ENCODE data around the gene GRIK4. TPM values are rescaled to one million over a fixed set of nuclear protein-coding genes. Genes with fewer than 3 reads are reported as not detected.

The GRIK4 gene
- total RNA-seq, 1 donor from 2014 or later, result 0.52 TPM

DNA sequence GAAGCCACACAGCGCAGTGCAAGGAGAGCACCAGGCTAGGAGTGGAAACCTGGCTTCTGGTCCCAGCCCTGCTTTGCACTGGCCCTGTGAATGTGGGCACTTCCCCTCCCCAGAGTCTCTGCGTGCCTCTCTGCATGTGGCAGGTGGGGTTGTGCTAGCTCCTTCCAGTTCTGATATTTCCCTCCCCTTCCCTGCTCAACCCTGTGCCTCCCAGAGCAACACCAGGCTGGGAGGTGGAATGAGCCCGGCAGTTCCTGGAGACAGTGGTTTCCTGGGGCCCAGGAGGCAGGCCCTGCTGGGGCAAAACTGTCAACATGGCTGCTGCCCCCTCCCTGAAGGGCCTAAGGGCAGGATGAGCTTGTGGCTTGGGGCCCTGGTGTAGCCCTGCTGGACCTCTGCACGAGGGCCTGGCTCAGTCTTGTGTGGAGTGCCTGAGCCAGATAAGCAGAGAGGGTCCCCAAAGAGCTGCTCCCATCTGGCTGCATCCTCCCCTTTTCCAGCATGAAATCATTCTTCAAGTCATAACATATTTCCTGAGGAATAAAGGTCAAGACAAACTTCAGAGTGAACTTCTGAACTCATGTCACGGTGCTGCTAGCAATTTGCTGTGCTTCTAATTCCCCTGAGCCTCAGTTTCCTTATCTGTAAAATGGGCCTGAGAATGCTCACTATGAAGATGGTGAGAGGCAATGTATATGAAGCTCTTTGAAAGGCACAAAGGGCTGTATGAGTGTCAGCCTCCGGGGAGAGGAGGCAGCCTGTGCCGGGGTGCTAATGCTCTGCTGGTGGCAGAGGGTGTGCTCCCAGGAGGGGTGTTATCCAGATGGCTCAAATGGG lies 116.0 kb downstream of the GRIK4 start:
- Histone ChIP-seq H3K9me3 (ENCODE audit: control insufficient read depth in 3 of 3, low read length in 3 of 3) (no peaks in the 10 kb centered on the region), H3K36me3 (ENCODE audit: control insufficient read depth in 3 of 3, insufficient read depth in 3 of 3, low read length in 3 of 3) (no peaks in the 10 kb centered on the region), H3K4me3 (ENCODE audit: low read length in 3 of 3) (no peak overlapping the region), H3K27me3 (ENCODE audit: control insufficient read depth in 3 of 3, insufficient read depth in 3 of 3, low read length in 3 of 3) (peaks cover 0 to 8% (median 0%) of the 10 kb centered on the region in 3 donors), H3K9ac (ENCODE audit: low read depth in 1 of 3, low read length in 3 of 3) (no peak overlapping the region), H3K27ac (ENCODE audit: low read depth, low read length) (no peak overlapping the region), H3K4me1 (ENCODE audit: control insufficient read depth in 3 of 3, insufficient read depth in 3 of 3, low read length in 3 of 3) (peaks cover 0 to 6% (median 0%) of the 10 kb centered on the region in 3 donors)

DNA sequence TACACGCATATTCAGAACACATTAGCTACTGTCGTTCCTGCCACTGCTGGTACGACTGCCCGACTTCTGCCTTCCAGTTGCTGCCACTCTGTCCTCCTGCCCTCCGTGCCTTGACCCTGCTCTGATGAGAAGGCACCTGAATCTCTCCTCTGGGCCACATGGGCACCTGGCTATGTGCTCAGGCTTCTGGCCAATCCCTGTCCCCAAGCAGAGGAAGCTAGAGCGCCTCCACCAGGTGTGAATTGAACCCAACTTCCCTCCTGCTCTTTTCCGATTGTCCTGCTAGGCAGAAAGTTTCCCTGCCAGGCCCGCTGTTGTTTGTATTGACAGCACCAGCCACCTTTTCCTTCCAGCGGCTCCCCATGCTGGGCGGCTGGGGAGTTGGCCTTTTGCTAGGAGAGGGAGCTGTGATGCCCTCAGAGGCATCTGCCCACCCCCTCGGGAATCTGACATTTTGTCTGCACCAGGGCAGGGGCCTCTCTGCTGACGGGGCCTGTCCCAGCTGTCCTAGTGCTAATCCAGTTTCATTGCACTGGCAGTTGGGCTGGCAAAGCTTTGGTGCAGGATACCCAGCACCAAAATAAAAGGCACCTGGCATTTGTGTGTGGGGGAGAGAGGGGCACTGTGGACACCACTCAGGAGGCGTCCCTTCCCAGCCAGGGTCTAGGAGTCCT lies 118.0 kb downstream of the GRIK4 start:
- no peak overlapping the region for H3K27ac ChIP-seq (ENCODE audit: low read depth, low read length)
- H3K27me3 ChIP-seq (ENCODE audit: control insufficient read depth in 3 of 3, insufficient read depth in 3 of 3, low read length in 3 of 3), result peaks cover 0 to 8% (median 0%) of the 10 kb centered on the region in 3 donors
- no peak overlapping the region for H3K9ac ChIP-seq (ENCODE audit: low read depth in 1 of 3, low read length in 3 of 3)
- H3K36me3 ChIP-seq (ENCODE audit: control insufficient read depth in 3 of 3, insufficient read depth in 3 of 3, low read length in 3 of 3), result no peaks in the 10 kb centered on the region
- peaks cover 0 to 4% (median 0%) of the 10 kb centered on the region in 3 donors for H3K4me1 ChIP-seq (ENCODE audit: control insufficient read depth in 3 of 3, insufficient read depth in 3 of 3, low read length in 3 of 3)
- no peaks in the 10 kb centered on the region for H3K9me3 ChIP-seq (ENCODE audit: control insufficient read depth in 3 of 3, low read length in 3 of 3)
- no peak overlapping the region for H3K4me3 ChIP-seq (ENCODE audit: low read length in 3 of 3)

DNA sequence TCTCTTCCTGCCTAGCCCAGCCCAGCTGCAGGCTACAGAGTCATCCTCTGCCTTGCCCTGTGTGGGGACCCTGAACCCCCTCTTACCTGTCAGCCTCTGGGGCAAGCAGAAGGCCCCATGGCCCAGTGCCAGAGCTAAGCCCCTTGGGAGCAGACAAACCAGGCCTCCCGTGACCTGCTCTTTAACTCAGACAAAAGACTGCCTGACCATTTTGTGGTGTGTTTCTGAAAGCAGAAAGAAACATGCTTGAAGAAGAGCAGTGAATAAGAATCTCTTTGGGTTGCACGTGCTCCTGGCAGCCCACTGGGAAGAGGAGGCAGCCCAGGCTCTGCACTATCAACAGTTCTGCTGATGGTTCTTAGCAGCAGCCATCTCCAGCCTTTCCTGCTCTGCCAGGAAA lies 118.6 kb downstream of the GRIK4 start:
- Histone ChIP-seq H3K36me3 (ENCODE audit: control insufficient read depth in 3 of 3, insufficient read depth in 3 of 3, low read length in 3 of 3) (no peaks in the 10 kb centered on the region), H3K4me3 (ENCODE audit: low read length in 3 of 3) (no peak overlapping the region), H3K27me3 (ENCODE audit: control insufficient read depth in 3 of 3, insufficient read depth in 3 of 3, low read length in 3 of 3) (peaks cover 0 to 8% (median 4%) of the 10 kb centered on the region in 3 donors), H3K9ac (ENCODE audit: low read depth in 1 of 3, low read length in 3 of 3) (no peak overlapping the region), H3K4me1 (ENCODE audit: control insufficient read depth in 3 of 3, insufficient read depth in 3 of 3, low read length in 3 of 3) (peaks cover 0 to 4% (median 0%) of the 10 kb centered on the region in 3 donors), H3K27ac (ENCODE audit: low read depth, low read length) (no peak overlapping the region), H3K9me3 (ENCODE audit: control insufficient read depth in 3 of 3, low read length in 3 of 3) (no peaks in the 10 kb centered on the region)

GRCh38 chr11:120632579-120632978 lies 121.0 kb downstream of the GRIK4 start:
- Histone ChIP-seq H3K27ac (ENCODE audit: low read depth, low read length) (no peak overlapping the region), H3K4me3 (ENCODE audit: low read length in 3 of 3) (no peak overlapping the region), H3K4me1 (ENCODE audit: control insufficient read depth in 3 of 3, insufficient read depth in 3 of 3, low read length in 3 of 3) (peaks cover 0 to 4% (median 0%) of the 10 kb centered on the region in 3 donors), H3K36me3 (ENCODE audit: control insufficient read depth in 3 of 3, insufficient read depth in 3 of 3, low read length in 3 of 3) (no peaks in the 10 kb centered on the region), H3K9ac (ENCODE audit: low read depth in 1 of 3, low read length in 3 of 3) (no peak overlapping the region), H3K27me3 (ENCODE audit: control insufficient read depth in 3 of 3, insufficient read depth in 3 of 3, low read length in 3 of 3) (peaks cover 0 to 6% (median 4%) of the 10 kb centered on the region in 3 donors), H3K9me3 (ENCODE audit: control insufficient read depth in 3 of 3, low read length in 3 of 3) (no peaks in the 10 kb centered on the region)

- no peaks in the 10 kb centered on the region for H3K9me3 ChIP-seq (ENCODE audit: control insufficient read depth in 3 of 3, low read length in 3 of 3)
- no peaks in the 10 kb centered on the region for H3K36me3 ChIP-seq (ENCODE audit: control insufficient read depth in 3 of 3, insufficient read depth in 3 of 3, low read length in 3 of 3)
- no peak overlapping the region for H3K9ac ChIP-seq (ENCODE audit: low read depth in 1 of 3, low read length in 3 of 3)
- no peak overlapping the region for H3K4me3 ChIP-seq (ENCODE audit: low read length in 3 of 3)
- H3K4me1 ChIP-seq (ENCODE audit: control insufficient read depth in 3 of 3, insufficient read depth in 3 of 3, low read length in 3 of 3), result peaks cover 0 to 4% (median 0%) of the 10 kb centered on the region in 3 donors
- H3K27ac ChIP-seq (ENCODE audit: low read depth, low read length), result no peak overlapping the region
- H3K27me3 ChIP-seq (ENCODE audit: control insufficient read depth in 3 of 3, insufficient read depth in 3 of 3, low read length in 3 of 3), result peaks cover 0 to 4% (median 3%) of the 10 kb centered on the region in 3 donors
Measured at GRCh38 chr11:120633616-120634393, 122.3 kb downstream of the GRIK4 start.

- no peak overlapping the region for H3K27ac ChIP-seq (ENCODE audit: low read depth, low read length)
- H3K4me3 ChIP-seq (ENCODE audit: low read length in 3 of 3), result no peak overlapping the region
- H3K27me3 ChIP-seq (ENCODE audit: control insufficient read depth in 3 of 3, insufficient read depth in 3 of 3, low read length in 3 of 3), result peaks cover 0 to 9% (median 4%) of the 10 kb centered on the region in 3 donors
- H3K4me1 ChIP-seq (ENCODE audit: control insufficient read depth in 3 of 3, insufficient read depth in 3 of 3, low read length in 3 of 3), result no peaks in the 10 kb centered on the region
- H3K9me3 ChIP-seq (ENCODE audit: control insufficient read depth in 3 of 3, low read length in 3 of 3), result no peaks in the 10 kb centered on the region
- H3K36me3 ChIP-seq (ENCODE audit: control insufficient read depth in 3 of 3, insufficient read depth in 3 of 3, low read length in 3 of 3), result no peaks in the 10 kb centered on the region
- H3K9ac ChIP-seq (ENCODE audit: low read depth in 1 of 3, low read length in 3 of 3), result no peak overlapping the region
Measured at GRCh38 chr11:120634706-120635105, 123.2 kb downstream of the GRIK4 start.

DNA sequence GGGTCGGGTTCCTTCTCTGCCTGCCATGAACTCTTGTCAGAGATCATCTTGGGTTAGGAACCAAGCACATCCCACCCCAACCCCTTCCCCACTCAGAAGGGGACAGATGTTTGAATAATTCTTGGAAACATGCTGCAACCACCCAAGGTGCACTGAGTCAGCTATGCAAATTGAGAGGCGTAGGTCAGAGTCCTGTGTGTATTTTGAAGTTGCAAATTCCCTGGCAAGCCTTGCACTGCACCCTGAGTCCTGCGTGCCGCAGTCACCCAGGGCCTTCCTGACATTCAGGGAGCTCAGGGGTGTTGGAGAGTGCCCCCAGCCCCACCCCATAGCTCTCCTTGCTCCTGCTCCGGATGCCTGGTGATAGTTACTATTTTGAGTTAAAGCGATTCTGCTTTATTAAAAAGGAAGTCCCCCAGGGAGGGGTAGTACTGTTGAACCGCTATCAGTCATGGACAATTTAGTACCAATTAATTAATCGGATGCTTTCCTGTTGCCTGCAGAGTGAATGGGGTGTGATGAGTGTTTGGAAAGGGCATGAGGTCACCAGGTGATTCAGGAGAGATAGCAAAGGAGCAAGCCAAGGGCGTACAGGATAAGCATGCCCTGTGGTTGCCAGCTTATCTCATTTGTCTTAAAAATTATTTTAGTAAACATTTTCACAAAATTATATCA lies 123.7 kb downstream of the GRIK4 start:
- Histone ChIP-seq H3K27me3 (ENCODE audit: control insufficient read depth in 3 of 3, insufficient read depth in 3 of 3, low read length in 3 of 3) (peaks cover 0 to 9% (median 4%) of the 10 kb centered on the region in 3 donors), H3K4me1 (ENCODE audit: control insufficient read depth in 3 of 3, insufficient read depth in 3 of 3, low read length in 3 of 3) (no peaks in the 10 kb centered on the region), H3K4me3 (ENCODE audit: low read length in 3 of 3) (no peak overlapping the region), H3K36me3 (ENCODE audit: control insufficient read depth in 3 of 3, insufficient read depth in 3 of 3, low read length in 3 of 3) (no peaks in the 10 kb centered on the region), H3K9me3 (ENCODE audit: control insufficient read depth in 3 of 3, low read length in 3 of 3) (no peaks in the 10 kb centered on the region), H3K9ac (ENCODE audit: low read depth in 1 of 3, low read length in 3 of 3) (no peak overlapping the region), H3K27ac (ENCODE audit: low read depth, low read length) (no peak overlapping the region)

DNA sequence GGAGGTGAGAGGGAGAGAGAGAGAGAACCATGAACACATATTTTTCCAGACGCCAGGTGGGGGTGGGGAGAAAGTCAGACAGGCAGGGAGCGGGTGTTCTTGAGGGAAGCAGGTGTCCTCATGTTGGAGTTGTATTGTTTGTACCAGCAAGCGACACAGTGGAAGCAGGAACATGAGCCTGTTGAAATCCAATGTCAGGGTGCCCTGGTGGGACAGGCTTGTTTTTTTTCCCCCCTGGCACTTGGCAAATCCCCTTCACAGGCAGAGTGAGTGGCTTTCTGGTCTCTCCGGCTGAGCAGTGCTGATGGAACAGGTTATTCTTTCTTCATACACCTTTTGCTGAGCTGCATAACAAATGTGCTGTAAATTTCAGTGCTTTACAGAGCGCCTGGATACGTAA lies 125.6 kb downstream of the GRIK4 start:
- H3K27me3 ChIP-seq (ENCODE audit: control insufficient read depth in 3 of 3, insufficient read depth in 3 of 3, low read length in 3 of 3), result peaks cover 0 to 11% (median 4%) of the 10 kb centered on the region in 3 donors
- no peak overlapping the region for H3K9ac ChIP-seq (ENCODE audit: low read depth in 1 of 3, low read length in 3 of 3)
- no peak overlapping the region for H3K4me3 ChIP-seq (ENCODE audit: low read length in 3 of 3)
- no peaks in the 10 kb centered on the region for H3K9me3 ChIP-seq (ENCODE audit: control insufficient read depth in 3 of 3, low read length in 3 of 3)
- no peaks in the 10 kb centered on the region for H3K36me3 ChIP-seq (ENCODE audit: control insufficient read depth in 3 of 3, insufficient read depth in 3 of 3, low read length in 3 of 3)
- no peak overlapping the region for H3K27ac ChIP-seq (ENCODE audit: low read depth, low read length)
- no peaks in the 10 kb centered on the region for H3K4me1 ChIP-seq (ENCODE audit: control insufficient read depth in 3 of 3, insufficient read depth in 3 of 3, low read length in 3 of 3)

DNA sequence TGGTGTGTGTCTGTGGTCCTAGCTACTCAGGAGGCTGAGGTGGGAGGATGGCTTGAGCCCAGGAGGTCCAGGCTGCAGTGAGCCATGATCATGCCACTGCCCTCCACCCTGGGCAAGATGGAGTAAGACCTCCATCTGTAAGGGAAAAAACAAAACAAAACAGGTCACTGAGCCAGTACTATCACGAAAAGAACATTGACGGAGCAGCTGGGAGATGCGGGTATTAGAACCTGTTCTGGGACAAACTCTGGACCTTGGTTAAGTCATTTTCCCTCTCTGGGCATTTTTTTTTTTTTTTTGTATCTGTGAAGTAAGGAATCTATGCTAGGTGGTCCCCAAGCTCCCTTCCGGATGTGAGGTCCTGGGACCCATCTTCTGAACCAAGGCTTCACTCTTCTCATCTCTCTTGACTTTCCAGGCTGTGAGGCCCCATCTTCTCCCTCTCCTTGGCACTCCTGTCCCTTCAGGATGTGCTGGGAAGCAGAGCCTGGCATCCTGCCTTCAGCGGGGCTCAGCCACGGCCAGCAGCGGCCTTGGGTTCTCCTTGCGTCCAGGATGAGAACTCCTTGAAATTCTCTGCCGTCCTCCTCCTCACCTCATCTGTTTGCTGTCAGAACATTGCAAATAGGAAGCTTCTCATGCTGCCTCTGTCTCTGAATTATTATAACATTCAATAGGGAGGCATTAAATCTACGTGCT lies 130.8 kb downstream of the GRIK4 start:
- Histone ChIP-seq H3K27me3 (ENCODE audit: control insufficient read depth in 3 of 3, insufficient read depth in 3 of 3, low read length in 3 of 3) (peaks cover 6 to 22% (median 16%) of the 10 kb centered on the region in 3 donors), H3K4me1 (ENCODE audit: control insufficient read depth in 3 of 3, insufficient read depth in 3 of 3, low read length in 3 of 3) (no peaks in the 10 kb centered on the region), H3K36me3 (ENCODE audit: control insufficient read depth in 3 of 3, insufficient read depth in 3 of 3, low read length in 3 of 3) (no peaks in the 10 kb centered on the region), H3K9me3 (ENCODE audit: control insufficient read depth in 3 of 3, low read length in 3 of 3) (no peaks in the 10 kb centered on the region), H3K4me3 (ENCODE audit: low read length in 3 of 3) (no peak overlapping the region), H3K27ac (ENCODE audit: low read depth, low read length) (no peak overlapping the region), H3K9ac (ENCODE audit: low read depth in 1 of 3, low read length in 3 of 3) (no peak overlapping the region)

Measured in skeletal muscle tissue (tissue), 4 donors.